DMS153 treated with DMSO at 0.1 percent for 48 hours (cell line): ENCODE results near the gene SORD.
"Not testable (repeated sequence)": the region's sequence is repeated elsewhere in the genome, so short reads cannot be mapped to it uniquely, and the experiment has no call there.

ENCODE experiments used
- DNase-seq: peaks from one replicate; lab custom pipeline; 2025; ENCODE audit not compliant: unreplicated experiment; lab: John Stamatoyannopoulos, UW

The SORD gene

GRCh38 chr15:45023659-45024225, 747 bp downstream of the SORD start:
- no peak for DNase-seq

GRCh38 chr15:45024649-45025048, 1.7 kb downstream of the SORD start:
- DNase-seq = not testable (repeated sequence)

GRCh38 chr15:45025627-45026026, 2.6 kb downstream of the SORD start:
- DNase-seq = not testable (repeated sequence)

- no peak for DNase-seq
These were observed 3.7 kb downstream of the SORD start for GRCh38 chr15:45026651-45027190.

- DNase-seq = no peak
These were observed 4.2 kb downstream of the SORD start for GRCh38 chr15:45027220-45027619.

- no peak for DNase-seq
These were observed 7.7 kb downstream of the SORD start for GRCh38 chr15:45030743-45031142.

GRCh38 chr15:45031522-45032028, 8.6 kb downstream of the SORD start:
- not testable (repeated sequence) for DNase-seq

- DNase-seq = not testable (repeated sequence)
These were observed 9.5 kb downstream of the SORD start for GRCh38 chr15:45032501-45032900.

GRCh38 chr15:45034087-45034486, 11.1 kb downstream of the SORD start:
- DNase-seq = not testable (repeated sequence)

- not testable (repeated sequence) for DNase-seq
These were observed 11.8 kb downstream of the SORD start for GRCh38 chr15:45034600-45035375.

GRCh38 chr15:45036812-45037781, 14.1 kb downstream of the SORD start:
- DNase-seq = peak; percentile 64

- no peak for DNase-seq
These were observed 14.9 kb downstream of the SORD start for GRCh38 chr15:45037936-45038335.

GRCh38 chr15:45040396-45040795, 17.4 kb downstream of the SORD start:
- not testable (repeated sequence) for DNase-seq

- DNase-seq = not testable (repeated sequence)
These were observed 18.5 kb downstream of the SORD start for GRCh38 chr15:45041538-45041937.

GRCh38 chr15:45042859-45043258, 19.9 kb downstream of the SORD start:
- DNase-seq = not testable (repeated sequence)

- not testable (repeated sequence) for DNase-seq
These were observed 21.3 kb downstream of the SORD start for GRCh38 chr15:45044270-45044669.

GRCh38 chr15:45048449-45048793, 25.4 kb downstream of the SORD start:
- DNase-seq = not testable (repeated sequence)

- DNase-seq = no peak
These were observed 26.0 kb downstream of the SORD start for GRCh38 chr15:45048794-45049631.

- no peak for DNase-seq
These were observed 27.6 kb downstream of the SORD start for GRCh38 chr15:45050587-45050986.

- DNase-seq = not testable (repeated sequence)
These were observed 29.7 kb downstream of the SORD start for GRCh38 chr15:45052676-45053075.
